ENCODE data around the gene TMX4. TPM values are rescaled to one million over a fixed set of nuclear protein-coding genes. Genes with fewer than 3 reads are reported as not detected.

The TMX4 gene
- total RNA-seq, 1 experiment from 2014 or later, result 12.0 TPM

GRCh38 chr20:7966176-7966575, 53.4 kb downstream of the TMX4 start:
- RAD21 ChIA-PET (ENCODE audit: low non-redundant PET in 1 of 2, low total read pairs in 2 of 2, uncharacterized antibody in 2 of 2, unreplicated experiment in 2 of 2), result no interaction called here
- no TSS peak for BruUV-seq (replicated peaks)
- H4K20me1 ChIP-seq (ENCODE audit: insufficient read depth), result no peaks in the 10 kb centered on the region
- DNase-seq (ENCODE audit: low read depth, low spot score) (no peak), ATAC-seq (no peak)
- no peaks in the 10 kb centered on the region for H3K9me2 ChIP-seq (ENCODE audit: insufficient read depth)
- no peaks in the 10 kb centered on the region for H3K9me3 ChIP-seq (ENCODE audit: control insufficient read depth in 1 of 2, insufficient read depth in 1 of 2, low read depth in 1 of 2, low read length in 2 of 2)
- H3K36me3 ChIP-seq (ENCODE audit: control insufficient read depth in 1 of 2, insufficient read depth in 2 of 2, low read length in 2 of 2), result no peaks in the 10 kb centered on the region
- H3K4me3 ChIP-seq (replicated peaks in 1 of 2; ENCODE audit: low read depth in 1 of 2, low read length in 2 of 2), result no peak overlapping the region
- POLR2A ChIA-PET, result no interaction called here
- H2AFZ ChIP-seq (ENCODE audit: low read depth, low read length, poor library complexity, severe bottlenecking), result no peak overlapping the region
- H3K27ac ChIP-seq (ENCODE audit: low read depth, low read length), result no peak overlapping the region
- H3K27me3 ChIP-seq (ENCODE audit: insufficient read depth, low read length), result no peaks in the 10 kb centered on the region
- TF ChIP-seq EZH2phosphoT487 (IDR thresholded peaks at IDR 0.05; ENCODE audit: borderline replicate concordance) (no peak), CEBPB (IDR thresholded peaks at IDR 0.05; ENCODE audit: low read depth) (no peak), JUND (IDR thresholded peaks at IDR 0.05) (no peak), YY1 (IDR thresholded peaks at IDR 0.05; ENCODE audit: extremely low read depth, insufficient replicate concordance, low read depth, low read length) (no peak), EZH2 (IDR thresholded peaks at IDR 0.05) (no peak), MAX (IDR thresholded peaks at IDR 0.05) (no peak), POLR2A (IDR thresholded peaks at IDR 0.05; ENCODE audit: borderline replicate concordance, extremely low read depth, insufficient read depth, insufficient read length) (no peak), ELF1 (IDR thresholded peaks at IDR 0.05; ENCODE audit: borderline replicate concordance, low read depth) (no peak), ZFX (IDR thresholded peaks at IDR 0.05) (no peak), REST (IDR thresholded peaks at IDR 0.05; ENCODE audit: low read depth) (no peak), SRF (IDR thresholded peaks at IDR 0.05; ENCODE audit: low read depth) (no peak), ATF3 (IDR thresholded peaks at IDR 0.05) (no peak), SP1 (IDR thresholded peaks at IDR 0.05; ENCODE audit: low read depth) (no peak), RAD21 (IDR thresholded peaks at IDR 0.05; ENCODE audit: low read depth) (no peak), CBX3 (IDR thresholded peaks at IDR 0.05; ENCODE audit: low read depth) (no peak)
- TF ChIP-seq, protein P1, sequence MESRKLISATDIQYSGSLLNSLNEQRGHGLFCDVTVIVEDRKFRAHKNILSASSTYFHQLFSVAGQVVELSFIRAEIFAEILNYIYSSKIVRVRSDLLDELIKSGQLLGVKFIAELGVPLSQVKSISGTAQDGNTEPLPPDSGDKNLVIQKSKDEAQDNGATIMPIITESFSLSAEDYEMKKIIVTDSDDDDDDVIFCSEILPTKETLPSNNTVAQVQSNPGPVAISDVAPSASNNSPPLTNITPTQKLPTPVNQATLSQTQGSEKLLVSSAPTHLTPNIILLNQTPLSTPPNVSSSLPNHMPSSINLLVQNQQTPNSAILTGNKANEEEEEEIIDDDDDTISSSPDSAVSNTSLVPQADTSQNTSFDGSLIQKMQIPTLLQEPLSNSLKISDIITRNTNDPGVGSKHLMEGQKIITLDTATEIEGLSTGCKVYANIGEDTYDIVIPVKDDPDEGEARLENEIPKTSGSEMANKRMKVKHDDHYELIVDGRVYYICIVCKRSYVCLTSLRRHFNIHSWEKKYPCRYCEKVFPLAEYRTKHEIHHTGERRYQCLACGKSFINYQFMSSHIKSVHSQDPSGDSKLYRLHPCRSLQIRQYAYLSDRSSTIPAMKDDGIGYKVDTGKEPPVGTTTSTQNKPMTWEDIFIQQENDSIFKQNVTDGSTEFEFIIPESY (IDR thresholded peaks at IDR 0.05; ENCODE audit: extremely low read depth, insufficient replicate concordance, low read length), result no peak
- TF ChIP-seq, protein P2, sequence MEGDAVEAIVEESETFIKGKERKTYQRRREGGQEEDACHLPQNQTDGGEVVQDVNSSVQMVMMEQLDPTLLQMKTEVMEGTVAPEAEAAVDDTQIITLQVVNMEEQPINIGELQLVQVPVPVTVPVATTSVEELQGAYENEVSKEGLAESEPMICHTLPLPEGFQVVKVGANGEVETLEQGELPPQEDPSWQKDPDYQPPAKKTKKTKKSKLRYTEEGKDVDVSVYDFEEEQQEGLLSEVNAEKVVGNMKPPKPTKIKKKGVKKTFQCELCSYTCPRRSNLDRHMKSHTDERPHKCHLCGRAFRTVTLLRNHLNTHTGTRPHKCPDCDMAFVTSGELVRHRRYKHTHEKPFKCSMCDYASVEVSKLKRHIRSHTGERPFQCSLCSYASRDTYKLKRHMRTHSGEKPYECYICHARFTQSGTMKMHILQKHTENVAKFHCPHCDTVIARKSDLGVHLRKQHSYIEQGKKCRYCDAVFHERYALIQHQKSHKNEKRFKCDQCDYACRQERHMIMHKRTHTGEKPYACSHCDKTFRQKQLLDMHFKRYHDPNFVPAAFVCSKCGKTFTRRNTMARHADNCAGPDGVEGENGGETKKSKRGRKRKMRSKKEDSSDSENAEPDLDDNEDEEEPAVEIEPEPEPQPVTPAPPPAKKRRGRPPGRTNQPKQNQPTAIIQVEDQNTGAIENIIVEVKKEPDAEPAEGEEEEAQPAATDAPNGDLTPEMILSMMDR (IDR thresholded peaks at IDR 0.05 in 2 of 3, conservative IDR thresholded peaks at IDR 0.05 in 1 of 3; ENCODE audit: borderline replicate concordance in 1 of 3, insufficient read depth in 1 of 3, low read depth in 2 of 3, low read length in 2 of 3), result no peak
- H3K9ac ChIP-seq (ENCODE audit: low read length), result no peak overlapping the region
- no peak overlapping the region for H3K4me2 ChIP-seq (ENCODE audit: low read length)
- CTCF ChIA-PET, result no interaction called here
- no peaks in the 10 kb centered on the region for H3K4me1 ChIP-seq (ENCODE audit: control insufficient read depth in 1 of 2, insufficient read depth in 2 of 2, low read length in 2 of 2)
- intact Hi-C loops (cut with micrococcal nuclease), result no loop called here
- no peaks in the 10 kb centered on the region for H3K79me2 ChIP-seq (ENCODE audit: insufficient read depth, low read length)

Data from HCT116 (cell line).